Measurements from ENCODE around the gene MCL1. TPM values are rescaled to one million over a fixed set of nuclear protein-coding genes. Genes with fewer than 3 reads are reported as not detected.

MCL1 gene
- total and polyA plus RNA-seq, 4 donors: 109 to 336 (median 300) TPM

- no peaks in the 10 kb centered on the region for H3K9me3 ChIP-seq (ENCODE audit: control insufficient read depth in 4 of 4, insufficient read depth in 3 of 4, low read length in 3 of 4)
- no peak for ATAC-seq (ENCODE audit: insufficient read depth, low FRiP score)
- no peak for TF ChIP-seq CTCF (IDR thresholded peaks at IDR 0.05; ENCODE audit: control extremely low read depth, extremely low read depth)
- H3K36me3 ChIP-seq (ENCODE audit: control insufficient read depth in 4 of 4, insufficient read depth in 4 of 4, low read length in 4 of 4): peaks cover 0 to 21% (median 7%) of the 10 kb centered on the region in 4 donors
- no peaks in the 10 kb centered on the region for H3K27me3 ChIP-seq (ENCODE audit: control insufficient read depth in 3 of 3, insufficient read depth in 3 of 3, low read length in 2 of 3)
- peak overlapping the region in 1 of 2 donors; percentile 77 for H3K27ac ChIP-seq (ENCODE audit: low read depth in 1 of 2, low read length in 1 of 2)
- peaks cover 17 to 42% (median 28%) of the 10 kb centered on the region in 5 donors for H3K4me1 ChIP-seq (ENCODE audit: control insufficient read depth in 5 of 5, insufficient read depth in 5 of 5, low read length in 5 of 5)
- H3K9ac ChIP-seq (ENCODE audit: insufficient read depth in 1 of 2, low read length in 2 of 2): no peak overlapping the region
- no peak overlapping the region for H3K4me3 ChIP-seq
- DNase-seq: no peak
- WGBS, 2 donors: 67 to 76% methylated on average over 10 of the region's 10 CpGs
Observed at GRCh38 chr1:150559656-150560010, 19.8 kb downstream of the MCL1 start.

- Histone ChIP-seq H3K27ac (ENCODE audit: low read depth in 1 of 2, low read length in 1 of 2) (peak overlapping the region in 1 of 2 donors; percentile 77), H3K4me1 (ENCODE audit: control insufficient read depth in 5 of 5, insufficient read depth in 5 of 5, low read length in 5 of 5) (peaks cover 10 to 39% (median 26%) of the 10 kb centered on the region in 5 donors), H3K9me3 (ENCODE audit: control insufficient read depth in 4 of 4, insufficient read depth in 3 of 4, low read length in 3 of 4) (no peaks in the 10 kb centered on the region), H3K36me3 (ENCODE audit: control insufficient read depth in 4 of 4, insufficient read depth in 4 of 4, low read length in 4 of 4) (peaks cover 0 to 24% (median 7%) of the 10 kb centered on the region in 4 donors), H3K27me3 (ENCODE audit: control insufficient read depth in 3 of 3, insufficient read depth in 3 of 3, low read length in 2 of 3) (no peaks in the 10 kb centered on the region), H3K9ac (ENCODE audit: insufficient read depth in 1 of 2, low read length in 2 of 2) (no peak overlapping the region), H3K4me3 (no peak overlapping the region)
- ATAC-seq (ENCODE audit: insufficient read depth, low FRiP score) (no peak), DNase-seq (peak in 1 of 3 donors; percentile 43)
- no peak for TF ChIP-seq CTCF (IDR thresholded peaks at IDR 0.05; ENCODE audit: control extremely low read depth, extremely low read depth)
- WGBS, 2 donors: 49 to 59% methylated on average over 28 of the region's 28 CpGs
Observed at GRCh38 chr1:150558761-150559655, 20.4 kb downstream of the MCL1 start.

- no peaks in the 10 kb centered on the region for H3K9me3 ChIP-seq (ENCODE audit: control insufficient read depth in 4 of 4, insufficient read depth in 3 of 4, low read length in 3 of 4)
- no peaks in the 10 kb centered on the region for H3K27me3 ChIP-seq (ENCODE audit: control insufficient read depth in 3 of 3, insufficient read depth in 3 of 3, low read length in 2 of 3)
- peaks cover 0 to 24% (median 7%) of the 10 kb centered on the region in 4 donors for H3K36me3 ChIP-seq (ENCODE audit: control insufficient read depth in 4 of 4, insufficient read depth in 4 of 4, low read length in 4 of 4)
- H3K4me1 ChIP-seq (ENCODE audit: control insufficient read depth in 5 of 5, insufficient read depth in 5 of 5, low read length in 5 of 5): peaks cover 3 to 32% (median 19%) of the 10 kb centered on the region in 5 donors
- H3K4me3 ChIP-seq: no peak overlapping the region
- ATAC-seq (ENCODE audit: insufficient read depth, low FRiP score) (no peak), DNase-seq (no peak)
- 78 to 81% methylated on average over 14 to 15 of the region's 15 CpGs for WGBS, 2 donors
- TF ChIP-seq CTCF (IDR thresholded peaks at IDR 0.05; ENCODE audit: control extremely low read depth, extremely low read depth): no peak
- no peak overlapping the region for H3K9ac ChIP-seq (ENCODE audit: insufficient read depth in 1 of 2, low read length in 2 of 2)
- peak overlapping the region in 1 of 2 donors; percentile 77 for H3K27ac ChIP-seq (ENCODE audit: low read depth in 1 of 2, low read length in 1 of 2)
Observed at GRCh38 chr1:150558303-150558704, 21.1 kb downstream of the MCL1 start.
